ENCODE data around the gene PCOLCE2. TPM values are rescaled to one million over a fixed set of nuclear protein-coding genes. Genes with fewer than 3 reads are reported as not detected.

PCOLCE2 gene
- total RNA-seq, 1 donor from 2014 or later, result 2.0 TPM

DNA sequence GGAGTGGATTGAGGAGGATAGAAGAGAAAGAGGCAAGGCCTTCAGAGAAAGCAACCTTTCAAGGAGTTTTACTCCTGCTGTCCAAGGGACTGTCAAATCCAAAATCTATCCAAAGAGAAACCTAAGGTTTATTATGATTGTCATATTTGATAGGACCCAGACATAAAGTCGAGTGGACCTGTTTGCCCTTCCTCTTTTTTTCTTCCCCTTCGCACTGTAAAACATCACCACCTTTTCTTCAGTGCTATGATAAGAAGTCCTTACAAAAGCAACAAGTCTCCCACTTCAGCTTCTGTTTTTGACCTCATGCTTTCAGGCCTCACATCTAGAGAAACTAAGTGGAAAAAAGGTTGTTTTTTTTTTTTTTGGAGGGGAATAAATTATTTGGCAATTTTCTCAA, 92.1 kb downstream of the PCOLCE2 start:
- H3K9me3 Mint-ChIP-seq (ENCODE audit: low read depth), result no peaks in the 10 kb centered on the region
- no peaks in the 10 kb centered on the region for H3K4me1 Mint-ChIP-seq (ENCODE audit: low read depth)
- H3K4me3 Mint-ChIP-seq (ENCODE audit: low read depth), result no peak overlapping the region
- no peak overlapping the region for H3K27ac Mint-ChIP-seq
- H3K36me3 Mint-ChIP-seq (ENCODE audit: insufficient read depth), result peaks cover 7% of the 10 kb centered on the region
- TF ChIP-seq, protein P1, sequence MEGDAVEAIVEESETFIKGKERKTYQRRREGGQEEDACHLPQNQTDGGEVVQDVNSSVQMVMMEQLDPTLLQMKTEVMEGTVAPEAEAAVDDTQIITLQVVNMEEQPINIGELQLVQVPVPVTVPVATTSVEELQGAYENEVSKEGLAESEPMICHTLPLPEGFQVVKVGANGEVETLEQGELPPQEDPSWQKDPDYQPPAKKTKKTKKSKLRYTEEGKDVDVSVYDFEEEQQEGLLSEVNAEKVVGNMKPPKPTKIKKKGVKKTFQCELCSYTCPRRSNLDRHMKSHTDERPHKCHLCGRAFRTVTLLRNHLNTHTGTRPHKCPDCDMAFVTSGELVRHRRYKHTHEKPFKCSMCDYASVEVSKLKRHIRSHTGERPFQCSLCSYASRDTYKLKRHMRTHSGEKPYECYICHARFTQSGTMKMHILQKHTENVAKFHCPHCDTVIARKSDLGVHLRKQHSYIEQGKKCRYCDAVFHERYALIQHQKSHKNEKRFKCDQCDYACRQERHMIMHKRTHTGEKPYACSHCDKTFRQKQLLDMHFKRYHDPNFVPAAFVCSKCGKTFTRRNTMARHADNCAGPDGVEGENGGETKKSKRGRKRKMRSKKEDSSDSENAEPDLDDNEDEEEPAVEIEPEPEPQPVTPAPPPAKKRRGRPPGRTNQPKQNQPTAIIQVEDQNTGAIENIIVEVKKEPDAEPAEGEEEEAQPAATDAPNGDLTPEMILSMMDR (IDR thresholded peaks at IDR 0.05; ENCODE audit: unreplicated experiment), result no peak
- DNase-seq (ENCODE audit: low spot score, unreplicated experiment), result no peak
- no peaks in the 10 kb centered on the region for H3K27me3 Mint-ChIP-seq

- Mint-ChIP-seq H3K4me1 (ENCODE audit: low read depth) (peaks cover 4% of the 10 kb centered on the region), H3K36me3 (ENCODE audit: insufficient read depth) (peaks cover 7% of the 10 kb centered on the region), H3K4me3 (ENCODE audit: low read depth) (no peak overlapping the region), H3K27ac (no peak overlapping the region), H3K27me3 (no peaks in the 10 kb centered on the region), H3K9me3 (ENCODE audit: low read depth) (no peaks in the 10 kb centered on the region)
- DNase-seq (ENCODE audit: low spot score, unreplicated experiment), result no peak
- TF ChIP-seq, protein P1 (IDR thresholded peaks at IDR 0.05; ENCODE audit: unreplicated experiment), result no peak
Measured at GRCh38 chr3:142795332-142795731, 93.6 kb downstream of the PCOLCE2 start.

DNA sequence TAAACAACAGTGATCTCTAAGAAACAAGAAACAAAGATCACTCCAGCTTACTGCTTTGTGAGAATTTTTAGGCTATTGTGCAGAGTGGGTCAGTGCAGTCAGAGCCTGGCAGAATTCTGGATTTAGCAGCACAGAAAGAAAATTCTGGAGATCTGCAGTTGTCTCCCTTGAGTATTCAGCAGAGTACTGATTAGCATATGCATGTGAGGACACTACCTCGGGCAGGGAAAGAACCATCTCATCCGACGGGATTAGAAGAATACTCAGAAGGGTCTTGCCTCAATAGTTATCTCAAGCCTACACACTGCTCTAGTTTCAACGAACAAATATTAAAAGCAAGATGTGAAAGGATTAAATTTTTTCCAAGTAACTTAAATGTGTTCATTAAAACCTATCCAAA, 94.4 kb downstream of the PCOLCE2 start:
- no peak for DNase-seq (ENCODE audit: low spot score, unreplicated experiment)
- H3K9me3 Mint-ChIP-seq (ENCODE audit: low read depth), result no peaks in the 10 kb centered on the region
- peaks cover 4% of the 10 kb centered on the region for H3K4me1 Mint-ChIP-seq (ENCODE audit: low read depth)
- TF ChIP-seq, protein P1 (IDR thresholded peaks at IDR 0.05; ENCODE audit: unreplicated experiment), result no peak
- no peak overlapping the region for H3K4me3 Mint-ChIP-seq (ENCODE audit: low read depth)
- H3K36me3 Mint-ChIP-seq (ENCODE audit: insufficient read depth), result peaks cover 7% of the 10 kb centered on the region
- H3K27ac Mint-ChIP-seq, result no peak overlapping the region
- H3K27me3 Mint-ChIP-seq, result no peaks in the 10 kb centered on the region

GRCh38 chr3:142787719-142788118, 101.2 kb downstream of the PCOLCE2 start:
- no peak for DNase-seq (ENCODE audit: low spot score, unreplicated experiment)
- Mint-ChIP-seq H3K27me3 (no peaks in the 10 kb centered on the region), H3K4me1 (ENCODE audit: low read depth) (peaks cover 5% of the 10 kb centered on the region), H3K27ac (no peak overlapping the region), H3K4me3 (ENCODE audit: low read depth) (no peak overlapping the region), H3K9me3 (ENCODE audit: low read depth) (no peaks in the 10 kb centered on the region), H3K36me3 (ENCODE audit: insufficient read depth) (peaks cover 5% of the 10 kb centered on the region)
- TF ChIP-seq, protein P1 (IDR thresholded peaks at IDR 0.05; ENCODE audit: unreplicated experiment), result no peak

DNA sequence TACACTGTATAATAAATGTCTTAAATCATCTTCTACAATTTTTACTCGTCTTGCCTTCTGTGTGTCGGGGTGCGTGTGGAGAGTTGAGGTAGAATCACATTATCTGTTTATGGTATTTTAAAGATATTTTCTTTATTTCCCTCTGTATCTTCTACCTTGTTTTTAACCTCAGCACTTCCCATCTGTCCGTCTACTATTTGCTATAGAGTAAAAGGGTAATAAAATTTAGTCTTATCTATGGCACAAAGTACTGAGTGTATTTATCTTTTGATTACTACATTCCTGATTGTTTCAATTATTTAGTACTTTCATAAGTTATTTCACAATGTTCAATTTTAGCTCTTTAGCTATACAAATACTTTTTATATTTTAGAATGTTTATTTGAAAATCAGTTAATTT, 102.9 kb downstream of the PCOLCE2 start:
- peaks cover 5% of the 10 kb centered on the region for H3K36me3 Mint-ChIP-seq (ENCODE audit: insufficient read depth)
- TF ChIP-seq, protein P1 (IDR thresholded peaks at IDR 0.05; ENCODE audit: unreplicated experiment), result no peak
- no peak overlapping the region for H3K27ac Mint-ChIP-seq
- H3K4me3 Mint-ChIP-seq (ENCODE audit: low read depth), result no peak overlapping the region
- no peaks in the 10 kb centered on the region for H3K9me3 Mint-ChIP-seq (ENCODE audit: low read depth)
- peaks cover 3% of the 10 kb centered on the region for H3K4me1 Mint-ChIP-seq (ENCODE audit: low read depth)
- H3K27me3 Mint-ChIP-seq, result no peaks in the 10 kb centered on the region
- no peak for DNase-seq (ENCODE audit: low spot score, unreplicated experiment)

Data from progenitor cell of endocrine pancreas (in vitro differentiated cells).